ENCODE data around the gene CHST7.
"Not testable (repeated sequence)": the region's sequence is repeated elsewhere in the genome, so short reads cannot be mapped to it uniquely, and the experiment has no call there.

The CHST7 gene

GRCh38 chrX:46573331-46573891 lies at the start of gene CHST7:
TSS of gene CHST7 (plus strand) at chrX:46573765. CDS start at chrX:46573932, 167 bp downstream.
- H3K4me1 ChIP-seq (ENCODE audit: control insufficient read depth in 2 of 2, insufficient read depth in 2 of 2, low read length in 2 of 2): peaks cover 2 to 7% of the 10 kb centered on the region in 2 donors
- H3K4me3 ChIP-seq (ENCODE audit: low read length in 2 of 2): peak within 1 kb of the TSS; percentile 65 to 70
- H3K9me3 ChIP-seq (ENCODE audit: control insufficient read depth in 2 of 2, low read length in 2 of 2): no peaks in the 10 kb centered on the region
- peak within 1 kb of the TSS in 1 of 2 donors; percentile 61 for H3K9ac ChIP-seq (ENCODE audit: low read depth in 1 of 2, low read length in 2 of 2)
- no peaks in the 10 kb centered on the region for H3K36me3 ChIP-seq (ENCODE audit: control insufficient read depth in 2 of 2, insufficient read depth in 2 of 2, low read length in 2 of 2)
- peaks cover 0 to 2% of the 10 kb centered on the region in 2 donors for H3K27me3 ChIP-seq (ENCODE audit: control insufficient read depth in 2 of 2, insufficient read depth in 2 of 2, low read length in 2 of 2)
- peak within 1 kb of the TSS; percentile 61 to 67 for H3K27ac ChIP-seq (ENCODE audit: low read depth in 2 of 2, low read length in 2 of 2)

- not testable (repeated sequence) for H3K4me1 ChIP-seq (ENCODE audit: control insufficient read depth in 2 of 2, insufficient read depth in 2 of 2, low read length in 2 of 2); H3K4me3 ChIP-seq (ENCODE audit: low read length in 2 of 2); H3K36me3 ChIP-seq (ENCODE audit: control insufficient read depth in 2 of 2, insufficient read depth in 2 of 2, low read length in 2 of 2); H3K27me3 ChIP-seq (ENCODE audit: control insufficient read depth in 2 of 2, insufficient read depth in 2 of 2, low read length in 2 of 2); H3K9me3 ChIP-seq (ENCODE audit: control insufficient read depth in 2 of 2, low read length in 2 of 2); H3K27ac ChIP-seq (ENCODE audit: low read depth in 2 of 2, low read length in 2 of 2); H3K9ac ChIP-seq (ENCODE audit: low read depth in 1 of 2, low read length in 2 of 2)
Observed at GRCh38 chrX:46528640-46529039, 44.9 kb upstream of the CHST7 start.

GRCh38 chrX:46529740-46530403 lies 43.7 kb upstream of the CHST7 start:
- H3K4me3 ChIP-seq (ENCODE audit: low read length in 2 of 2); H3K27me3 ChIP-seq (ENCODE audit: control insufficient read depth in 2 of 2, insufficient read depth in 2 of 2, low read length in 2 of 2); H3K9me3 ChIP-seq (ENCODE audit: control insufficient read depth in 2 of 2, low read length in 2 of 2); H3K36me3 ChIP-seq (ENCODE audit: control insufficient read depth in 2 of 2, insufficient read depth in 2 of 2, low read length in 2 of 2); H3K9ac ChIP-seq (ENCODE audit: low read depth in 1 of 2, low read length in 2 of 2); H3K27ac ChIP-seq (ENCODE audit: low read depth in 2 of 2, low read length in 2 of 2); H3K4me1 ChIP-seq (ENCODE audit: control insufficient read depth in 2 of 2, insufficient read depth in 2 of 2, low read length in 2 of 2): not testable (repeated sequence)

GRCh38 chrX:46530404-46530908 lies 43.1 kb upstream of the CHST7 start:
- H3K4me3 ChIP-seq (ENCODE audit: low read length in 2 of 2); H3K9me3 ChIP-seq (ENCODE audit: control insufficient read depth in 2 of 2, low read length in 2 of 2); H3K9ac ChIP-seq (ENCODE audit: low read depth in 1 of 2, low read length in 2 of 2); H3K4me1 ChIP-seq (ENCODE audit: control insufficient read depth in 2 of 2, insufficient read depth in 2 of 2, low read length in 2 of 2); H3K27ac ChIP-seq (ENCODE audit: low read depth in 2 of 2, low read length in 2 of 2); H3K36me3 ChIP-seq (ENCODE audit: control insufficient read depth in 2 of 2, insufficient read depth in 2 of 2, low read length in 2 of 2); H3K27me3 ChIP-seq (ENCODE audit: control insufficient read depth in 2 of 2, insufficient read depth in 2 of 2, low read length in 2 of 2): not testable (repeated sequence)

- H3K36me3 ChIP-seq (ENCODE audit: control insufficient read depth in 2 of 2, insufficient read depth in 2 of 2, low read length in 2 of 2): no peaks in the 10 kb centered on the region
Observed at GRCh38 chrX:46531442-46531841, 42.1 kb upstream of the CHST7 start.

GRCh38 chrX:46543441-46543840 lies 30.1 kb upstream of the CHST7 start:
- H3K27ac ChIP-seq (ENCODE audit: low read depth in 2 of 2, low read length in 2 of 2): no peak overlapping the region
- H3K4me1 ChIP-seq (ENCODE audit: control insufficient read depth in 2 of 2, insufficient read depth in 2 of 2, low read length in 2 of 2): peaks cover 3 to 10% of the 10 kb centered on the region in 2 donors
- H3K27me3 ChIP-seq (ENCODE audit: control insufficient read depth in 2 of 2, insufficient read depth in 2 of 2, low read length in 2 of 2): no peaks in the 10 kb centered on the region
- H3K9me3 ChIP-seq (ENCODE audit: control insufficient read depth in 2 of 2, low read length in 2 of 2): no peaks in the 10 kb centered on the region
- no peaks in the 10 kb centered on the region for H3K36me3 ChIP-seq (ENCODE audit: control insufficient read depth in 2 of 2, insufficient read depth in 2 of 2, low read length in 2 of 2)
- no peak overlapping the region for H3K4me3 ChIP-seq (ENCODE audit: low read length in 2 of 2)
- H3K9ac ChIP-seq (ENCODE audit: low read depth in 1 of 2, low read length in 2 of 2): no peak overlapping the region

More at GRCh38 chrX:46531442-46531841, 42.1 kb upstream of the CHST7 start:
- no peak overlapping the region for H3K9ac ChIP-seq (ENCODE audit: low read depth in 1 of 2, low read length in 2 of 2)
- no peaks in the 10 kb centered on the region for H3K27me3 ChIP-seq (ENCODE audit: control insufficient read depth in 2 of 2, insufficient read depth in 2 of 2, low read length in 2 of 2)
- H3K27ac ChIP-seq (ENCODE audit: low read depth in 2 of 2, low read length in 2 of 2): no peak overlapping the region
- no peak overlapping the region for H3K4me3 ChIP-seq (ENCODE audit: low read length in 2 of 2)
- no peaks in the 10 kb centered on the region for H3K9me3 ChIP-seq (ENCODE audit: control insufficient read depth in 2 of 2, low read length in 2 of 2)
- H3K4me1 ChIP-seq (ENCODE audit: control insufficient read depth in 2 of 2, insufficient read depth in 2 of 2, low read length in 2 of 2): no peaks in the 10 kb centered on the region

- not testable (repeated sequence) for H3K36me3 ChIP-seq (ENCODE audit: control insufficient read depth in 2 of 2, insufficient read depth in 2 of 2, low read length in 2 of 2); H3K4me1 ChIP-seq (ENCODE audit: control insufficient read depth in 2 of 2, insufficient read depth in 2 of 2, low read length in 2 of 2); H3K9me3 ChIP-seq (ENCODE audit: control insufficient read depth in 2 of 2, low read length in 2 of 2); H3K27me3 ChIP-seq (ENCODE audit: control insufficient read depth in 2 of 2, insufficient read depth in 2 of 2, low read length in 2 of 2)
- peak overlapping the region; percentile 76 to 85 for H3K27ac ChIP-seq (ENCODE audit: low read depth in 2 of 2, low read length in 2 of 2)
- peak overlapping the region; percentile 80 to 84 for H3K4me3 ChIP-seq (ENCODE audit: low read length in 2 of 2)
- H3K9ac ChIP-seq (ENCODE audit: low read depth in 1 of 2, low read length in 2 of 2): peak overlapping the region; percentile 47 to 90
Observed at GRCh38 chrX:46544527-46544926, 29.0 kb upstream of the CHST7 start.

GRCh38 chrX:46545111-46546005 lies 28.2 kb upstream of the CHST7 start, which contains the start of gene ZNF674:
TSS of gene ZNF674 (minus strand) at chrX:46545421. CDS start at chrX:46542087, 3,334 bp downstream.
- H3K27me3 ChIP-seq (ENCODE audit: control insufficient read depth in 2 of 2, insufficient read depth in 2 of 2, low read length in 2 of 2): no peaks in the 10 kb centered on the region
- no peaks in the 10 kb centered on the region for H3K36me3 ChIP-seq (ENCODE audit: control insufficient read depth in 2 of 2, insufficient read depth in 2 of 2, low read length in 2 of 2)
- H3K9me3 ChIP-seq (ENCODE audit: control insufficient read depth in 2 of 2, low read length in 2 of 2): no peaks in the 10 kb centered on the region
- peak within 1 kb of the TSS; percentile 77 to 90 for H3K9ac ChIP-seq (ENCODE audit: low read depth in 1 of 2, low read length in 2 of 2)
- peak within 1 kb of the TSS; percentile 80 to 84 for H3K4me3 ChIP-seq (ENCODE audit: low read length in 2 of 2)
- H3K27ac ChIP-seq (ENCODE audit: low read depth in 2 of 2, low read length in 2 of 2): peak within 1 kb of the TSS; percentile 76 to 85
- peaks cover 3 to 10% of the 10 kb centered on the region in 2 donors for H3K4me1 ChIP-seq (ENCODE audit: control insufficient read depth in 2 of 2, insufficient read depth in 2 of 2, low read length in 2 of 2)

- Histone ChIP-seq H3K27ac (ENCODE audit: low read depth in 2 of 2, low read length in 2 of 2) (no peak overlapping the region), H3K27me3 (ENCODE audit: control insufficient read depth in 2 of 2, insufficient read depth in 2 of 2, low read length in 2 of 2) (no peaks in the 10 kb centered on the region), H3K9me3 (ENCODE audit: control insufficient read depth in 2 of 2, low read length in 2 of 2) (no peaks in the 10 kb centered on the region), H3K4me1 (ENCODE audit: control insufficient read depth in 2 of 2, insufficient read depth in 2 of 2, low read length in 2 of 2) (peaks cover 3 to 10% of the 10 kb centered on the region in 2 donors), H3K4me3 (ENCODE audit: low read length in 2 of 2) (no peak overlapping the region), H3K36me3 (ENCODE audit: control insufficient read depth in 2 of 2, insufficient read depth in 2 of 2, low read length in 2 of 2) (no peaks in the 10 kb centered on the region), H3K9ac (ENCODE audit: low read depth in 1 of 2, low read length in 2 of 2) (no peak overlapping the region)
Observed at GRCh38 chrX:46547857-46548256, 25.7 kb upstream of the CHST7 start.

GRCh38 chrX:46549914-46550313 lies 23.7 kb upstream of the CHST7 start:
- Histone ChIP-seq H3K9me3 (ENCODE audit: control insufficient read depth in 2 of 2, low read length in 2 of 2) (no peaks in the 10 kb centered on the region), H3K4me3 (ENCODE audit: low read length in 2 of 2) (no peak overlapping the region), H3K4me1 (ENCODE audit: control insufficient read depth in 2 of 2, insufficient read depth in 2 of 2, low read length in 2 of 2) (peaks cover 3 to 7% of the 10 kb centered on the region in 2 donors), H3K9ac (ENCODE audit: low read depth in 1 of 2, low read length in 2 of 2) (no peak overlapping the region), H3K36me3 (ENCODE audit: control insufficient read depth in 2 of 2, insufficient read depth in 2 of 2, low read length in 2 of 2) (no peaks in the 10 kb centered on the region), H3K27ac (ENCODE audit: low read depth in 2 of 2, low read length in 2 of 2) (no peak overlapping the region), H3K27me3 (ENCODE audit: control insufficient read depth in 2 of 2, insufficient read depth in 2 of 2, low read length in 2 of 2) (no peaks in the 10 kb centered on the region)
